A549 (cell line): Measurements from ENCODE around the gene ATP8A1.

Experiments
- BCL3 ChIP-seq: fragments of >200 bp; sonication (Bioruptor Twin); formaldehyde crosslinking; IDR thresholded peaks from 3 replicates; pipeline ENCODE4 v1.6.1; 2016
- BHLHE40 ChIP-seq: IDR thresholded peaks from 2 replicates; pipeline ENCODE4 v1.6.1; 2012; ENCODE audit warnings: low read depth, low read length, inconsistent platforms
- CTCF ChIP-seq: fragments of >200 bp; sonication (Bioruptor Twin); formaldehyde crosslinking; IDR thresholded peaks from 3 replicates; pipeline ENCODE4 v1.5.1; 2016
- POLR2A ChIP-seq: IDR thresholded peaks from 2 replicates; pipeline ENCODE4 v1.6.1; 2012; ENCODE audit warnings: mild to moderate bottlenecking, low read length
- ZFP36 ChIP-seq: fragments of 450-650 bp; IDR thresholded peaks from 2 replicates; pipeline ENCODE4 v1.6.1; 2014; ENCODE audit warnings: borderline replicate concordance; ENCODE audit not compliant: partially characterized antibody

GRCh38 chr4:42474406-42474805 lies 182.5 kb downstream of the ATP8A1 start:
- no peak for TF ChIP-seq CTCF
- no peak for TF ChIP-seq ZFP36
- no peak for TF ChIP-seq BCL3
- no peak for TF ChIP-seq BHLHE40
- TF ChIP-seq POLR2A = no peak
